IMR-90 (cell line): ENCODE measurements around the gene DNM2.

ENCODE experiments used
- POLR2A ChIP-seq: IDR thresholded peaks from 2 replicates; pipeline ENCODE4 v1.6.1; 2012; ENCODE audit warnings: mild to moderate bottlenecking, low read depth, low read length
- RCOR1 ChIP-seq: IDR thresholded peaks from 2 replicates; pipeline ENCODE4 v1.6.1; 2012; ENCODE audit warnings: mild to moderate bottlenecking, low read length, improper control_type of control experiment; ENCODE audit not compliant: insufficient replicate concordance
- TF ChIP-seq, protein P1 (sequence below): fragments of 150-350 bp; IDR thresholded peaks from 2 replicates; pipeline ENCODE4 v1.6.1; 2016; ENCODE audit warnings: low read depth, mild to moderate bottlenecking, low read length, moderate library complexity, borderline replicate concordance
- TF ChIP-seq, protein P2 (sequence below): conservative IDR thresholded peaks from 2 replicates; pipeline ENCODE4 v1.5.1; 2012; ENCODE audit warnings: mild to moderate bottlenecking, low read depth, low read length, improper control_type of control experiment

DNA sequence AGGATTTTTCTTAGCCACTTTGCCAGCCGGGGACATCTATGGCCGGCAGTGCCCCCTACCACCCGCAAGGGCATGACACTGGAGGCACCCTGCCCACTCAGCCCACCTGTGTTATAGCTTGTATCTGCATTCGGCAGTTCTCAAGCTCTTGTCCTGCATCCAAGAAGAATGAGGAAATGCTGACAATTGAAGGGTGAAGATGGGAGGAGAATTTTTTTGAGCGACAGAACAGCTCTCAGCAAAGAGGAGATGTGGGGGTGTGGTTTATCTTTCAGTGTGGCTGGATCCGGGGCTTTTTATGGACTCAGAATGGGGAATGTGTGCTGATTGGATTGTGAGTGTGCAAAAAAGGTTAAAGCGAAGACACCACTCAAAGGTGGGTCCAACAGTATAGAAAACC, 124.9 kb downstream of the DNM2 start:
- TF ChIP-seq, protein P1, sequence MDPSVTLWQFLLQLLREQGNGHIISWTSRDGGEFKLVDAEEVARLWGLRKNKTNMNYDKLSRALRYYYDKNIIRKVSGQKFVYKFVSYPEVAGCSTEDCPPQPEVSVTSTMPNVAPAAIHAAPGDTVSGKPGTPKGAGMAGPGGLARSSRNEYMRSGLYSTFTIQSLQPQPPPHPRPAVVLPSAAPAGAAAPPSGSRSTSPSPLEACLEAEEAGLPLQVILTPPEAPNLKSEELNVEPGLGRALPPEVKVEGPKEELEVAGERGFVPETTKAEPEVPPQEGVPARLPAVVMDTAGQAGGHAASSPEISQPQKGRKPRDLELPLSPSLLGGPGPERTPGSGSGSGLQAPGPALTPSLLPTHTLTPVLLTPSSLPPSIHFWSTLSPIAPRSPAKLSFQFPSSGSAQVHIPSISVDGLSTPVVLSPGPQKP: no peak
- TF ChIP-seq RCOR1 (no peak), POLR2A (no peak)
- TF ChIP-seq, protein P2, sequence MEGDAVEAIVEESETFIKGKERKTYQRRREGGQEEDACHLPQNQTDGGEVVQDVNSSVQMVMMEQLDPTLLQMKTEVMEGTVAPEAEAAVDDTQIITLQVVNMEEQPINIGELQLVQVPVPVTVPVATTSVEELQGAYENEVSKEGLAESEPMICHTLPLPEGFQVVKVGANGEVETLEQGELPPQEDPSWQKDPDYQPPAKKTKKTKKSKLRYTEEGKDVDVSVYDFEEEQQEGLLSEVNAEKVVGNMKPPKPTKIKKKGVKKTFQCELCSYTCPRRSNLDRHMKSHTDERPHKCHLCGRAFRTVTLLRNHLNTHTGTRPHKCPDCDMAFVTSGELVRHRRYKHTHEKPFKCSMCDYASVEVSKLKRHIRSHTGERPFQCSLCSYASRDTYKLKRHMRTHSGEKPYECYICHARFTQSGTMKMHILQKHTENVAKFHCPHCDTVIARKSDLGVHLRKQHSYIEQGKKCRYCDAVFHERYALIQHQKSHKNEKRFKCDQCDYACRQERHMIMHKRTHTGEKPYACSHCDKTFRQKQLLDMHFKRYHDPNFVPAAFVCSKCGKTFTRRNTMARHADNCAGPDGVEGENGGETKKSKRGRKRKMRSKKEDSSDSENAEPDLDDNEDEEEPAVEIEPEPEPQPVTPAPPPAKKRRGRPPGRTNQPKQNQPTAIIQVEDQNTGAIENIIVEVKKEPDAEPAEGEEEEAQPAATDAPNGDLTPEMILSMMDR: no peak
